Sciatic nerve (tissue), 2 donors: Measurements from ENCODE around the gene FSTL5. TPM values are rescaled to one million over a fixed set of nuclear protein-coding genes. Genes with fewer than 3 reads are reported as not detected.
A peak's percentile ranks its signal among the peaks of the same experiment; 100 is the strongest.
"Not testable (repeated sequence)": the region's sequence is repeated elsewhere in the genome, so short reads cannot be mapped to it uniquely, and the experiment has no call there.

Experiments used
- ATAC-seq: fragments of 200-7000 bp; cut with Tn5 transposase; one replicate; pipeline ENCODE4 v1.9.1; 2020; ENCODE audit warnings: mild to moderate bottlenecking, moderate library complexity
- DNase-seq: peaks from one replicate; pipeline ENCODE4 v3.0.0-alpha.2; 2020; ENCODE audit warnings: low spot score
- intact Hi-C: fragments of 100-400 bp; cut with DNase I; formaldehyde crosslinking; loops from one replicate; pipeline ENCODE4 v1.14.2; 2022
- total RNA-seq: library from RNA; stranded (reverse); fragmentation: NEBNext Ultra II Directional; extraction: Animal tissue kit (Norgen Biotek cat#: 25700); gene quantifications from one replicate; pipeline ENCODE4 v1.2.1, GENCODE V29; 2021
- donor health status: DM: no; HTN: no; CAD: no.
- donor health status: DM: no; HTN: no; CAD: no.

The FSTL5 gene
- total RNA-seq, 1 donor from 2014 or later, result 12.3 TPM

- DNase-seq, result no peak
- intact Hi-C loops, result no loop called here
- no peak for ATAC-seq
These were observed 52.7 kb downstream of the FSTL5 start for GRCh38 chr4:162111078-162111477.

- ATAC-seq (no peak), DNase-seq (no peak)
- intact Hi-C loops, result no loop called here
These were observed 59.2 kb downstream of the FSTL5 start for GRCh38 chr4:162104459-162105124.

- DNase-seq, ATAC-seq, intact Hi-C loops: not testable (repeated sequence)
These were observed 59.9 kb downstream of the FSTL5 start for GRCh38 chr4:162103908-162104307.

GRCh38 chr4:162102713-162103112 is 61.1 kb downstream of the FSTL5 start:
- ATAC-seq (no peak), DNase-seq (no peak)
- intact Hi-C loops, result no loop called here

- intact Hi-C loops, result no loop called here
- no peak for ATAC-seq
- no peak for DNase-seq
These were observed 62.5 kb downstream of the FSTL5 start for GRCh38 chr4:162101337-162101736.

- ATAC-seq (no peak), DNase-seq (no peak)
- intact Hi-C loops, result no loop called here
These were observed 88.1 kb downstream of the FSTL5 start for GRCh38 chr4:162075726-162076125.

GRCh38 chr4:162061214-162061613 is 102.6 kb downstream of the FSTL5 start:
- intact Hi-C loops, result no loop called here
- ATAC-seq (no peak), DNase-seq (no peak)

GRCh38 chr4:162059656-162060055 is 104.1 kb downstream of the FSTL5 start:
- intact Hi-C loops, result no loop called here
- DNase-seq (no peak), ATAC-seq (no peak)

GRCh38 chr4:162056990-162057389 is 106.8 kb downstream of the FSTL5 start:
- ATAC-seq (no peak), DNase-seq (no peak)
- intact Hi-C loops, result no loop called here

GRCh38 chr4:162046135-162046534 is 117.7 kb downstream of the FSTL5 start:
- DNase-seq (no peak), ATAC-seq (no peak)
- intact Hi-C loops, result no loop called here

- intact Hi-C loops, result loop anchor here (10.0 kb wide), 1 partner anchor 1573 kb away; no protein-coding TSS in a partner anchor
- no peak for DNase-seq
- no peak for ATAC-seq
These were observed 125.7 kb downstream of the FSTL5 start for GRCh38 chr4:162038112-162038511.

GRCh38 chr4:162017863-162018262 is 145.9 kb downstream of the FSTL5 start:
- ATAC-seq, result no peak
- DNase-seq, result no peak
- intact Hi-C loops, result no loop called here

GRCh38 chr4:162016991-162017390 is 146.8 kb downstream of the FSTL5 start:
- DNase-seq (no peak), ATAC-seq (no peak)
- intact Hi-C loops, result no loop called here

GRCh38 chr4:162016219-162016618 is 147.6 kb downstream of the FSTL5 start:
- ATAC-seq (no peak), DNase-seq (no peak)
- intact Hi-C loops, result no loop called here

- ATAC-seq, result peak; percentile 51
- intact Hi-C loops, result no loop called here
- DNase-seq, result no peak
These were observed 148.7 kb downstream of the FSTL5 start for GRCh38 chr4:162015090-162015489.

- DNase-seq, result no peak
- ATAC-seq, result no peak
- intact Hi-C loops, result no loop called here
These were observed 152.7 kb downstream of the FSTL5 start for GRCh38 chr4:162011089-162011488.

GRCh38 chr4:162010362-162010761 is 153.4 kb downstream of the FSTL5 start:
- DNase-seq, result no peak
- ATAC-seq, result peak; percentile 42
- intact Hi-C loops, result no loop called here

- intact Hi-C loops, result no loop called here
- DNase-seq (no peak), ATAC-seq (no peak)
These were observed 171.5 kb downstream of the FSTL5 start for GRCh38 chr4:161992317-161992716.

GRCh38 chr4:161991811-161992210 is 172.0 kb downstream of the FSTL5 start:
- intact Hi-C loops, result no loop called here

GRCh38 chr4:161990721-161991120 is 173.1 kb downstream of the FSTL5 start:
- intact Hi-C loops, result no loop called here
- no peak for ATAC-seq
- DNase-seq, result no peak

More at GRCh38 chr4:161991811-161992210, 172.0 kb downstream of the FSTL5 start:
- ATAC-seq (no peak), DNase-seq (no peak)

- ATAC-seq (no peak), DNase-seq (no peak)
- intact Hi-C loops, result no loop called here
These were observed 174.9 kb downstream of the FSTL5 start for GRCh38 chr4:161988946-161989345.
